Left forelimb (tissue), 1 donor: ENCODE results near the gene BTLA.
"Not testable (repeated sequence)": the region's sequence is repeated elsewhere in the genome, so short reads cannot be mapped to it uniquely, and the experiment has no call there.

Experiments
- DNase-seq: peaks from one replicate; pipeline ENCODE4 v3.0.0-alpha.2; 2018; ENCODE audit warnings: low spot score

BTLA gene

DNA sequence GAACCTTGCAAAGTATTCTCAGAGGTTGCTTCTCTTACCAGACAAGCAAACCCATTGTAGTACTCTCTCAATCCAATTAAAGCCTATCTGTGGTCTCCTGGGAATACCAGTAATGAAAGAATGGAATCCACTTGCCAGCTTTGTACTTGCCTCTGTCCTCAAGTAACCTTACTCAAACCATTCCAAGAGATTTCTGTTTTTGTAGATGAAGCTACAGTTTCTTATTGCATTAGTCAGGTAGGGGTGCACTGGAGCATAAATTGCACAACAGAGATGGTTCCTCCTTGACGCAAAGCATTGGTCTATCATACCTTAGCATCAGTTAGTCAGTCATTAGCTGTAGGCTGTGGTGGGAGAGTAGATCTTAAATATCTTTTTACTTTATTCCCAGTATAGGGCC, 52.9 kb downstream of the BTLA start:
- DNase-seq = no peak

DNA sequence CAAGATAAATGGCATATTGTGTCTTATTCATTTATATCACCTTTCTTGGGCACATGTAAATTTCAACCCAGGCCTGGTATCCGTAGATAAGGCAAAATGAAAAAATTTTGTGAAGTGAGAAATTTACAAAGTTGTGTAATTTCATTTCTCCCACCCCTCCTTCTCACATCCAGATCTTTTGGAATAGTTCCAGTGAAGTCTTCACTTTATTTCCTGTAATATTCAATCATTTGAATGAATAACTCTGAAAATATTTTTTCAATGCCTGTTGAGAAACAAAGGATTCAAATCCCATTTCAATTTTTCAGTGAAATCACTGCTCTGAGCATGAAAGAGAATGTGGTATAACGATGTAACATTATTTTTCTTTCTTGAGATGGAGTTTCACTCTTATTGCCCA, 53.4 kb downstream of the BTLA start:
- no peak for DNase-seq

DNA sequence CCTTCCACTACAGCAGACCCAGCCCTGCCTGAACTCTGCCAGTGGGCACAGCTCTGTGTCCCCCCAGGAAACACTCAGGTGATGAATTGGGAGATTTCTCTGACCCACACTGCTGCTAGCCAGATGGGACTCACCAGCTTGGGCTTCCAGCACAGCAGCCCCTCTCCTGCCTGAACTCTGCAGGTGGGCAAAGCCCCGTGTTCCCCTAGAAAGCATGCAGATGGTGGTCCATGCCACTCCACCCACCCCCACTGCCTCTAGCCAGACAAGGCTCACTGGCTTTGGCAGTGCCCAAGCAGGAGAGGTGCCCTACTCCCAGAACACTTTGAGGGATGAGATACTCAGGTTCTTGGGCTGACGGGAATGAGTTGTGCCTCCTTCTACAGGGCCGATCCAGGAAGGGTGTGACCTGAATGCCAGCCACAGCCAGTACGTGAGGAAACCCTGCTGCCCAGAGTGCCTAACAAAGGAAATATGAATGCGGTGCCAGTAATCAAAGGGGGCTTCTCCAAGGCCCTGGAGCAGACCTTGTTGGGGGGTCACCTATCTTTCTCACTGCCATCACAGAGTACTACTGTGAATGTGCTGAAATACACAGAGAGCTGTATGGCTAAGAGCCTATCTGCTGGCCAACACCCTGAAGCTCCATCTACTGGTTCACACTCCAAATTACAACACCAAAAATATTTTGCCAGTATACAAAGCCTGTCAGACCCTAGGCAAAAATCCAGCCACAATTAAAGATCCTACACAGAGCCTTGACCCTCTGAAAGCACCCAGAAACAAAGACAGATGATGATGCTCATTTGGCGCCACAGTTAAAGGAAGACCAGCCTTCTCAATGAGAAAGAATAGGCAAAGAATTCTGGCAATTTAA, 61.9 kb downstream of the BTLA start:
- DNase-seq = no peak

DNA sequence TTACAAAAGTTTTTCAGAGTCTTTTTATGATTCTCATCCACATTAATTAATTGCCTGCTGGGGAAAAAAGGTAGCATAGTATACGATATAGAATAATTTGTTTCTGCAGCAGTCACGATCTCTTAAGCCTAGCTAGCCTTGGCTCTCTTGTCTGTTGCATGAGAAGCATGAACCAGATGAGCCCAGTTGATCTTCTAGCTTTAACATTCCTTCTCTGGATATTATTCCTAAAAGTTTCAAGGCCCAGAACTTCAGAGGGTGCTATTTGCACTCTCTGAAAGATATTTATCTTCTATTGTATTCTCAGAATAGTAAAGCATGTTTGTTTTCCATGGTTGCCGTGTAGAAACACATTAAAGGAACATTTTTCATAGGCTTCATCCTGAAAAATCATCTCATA, 69.3 kb downstream of the BTLA start:
- DNase-seq = no peak

DNA sequence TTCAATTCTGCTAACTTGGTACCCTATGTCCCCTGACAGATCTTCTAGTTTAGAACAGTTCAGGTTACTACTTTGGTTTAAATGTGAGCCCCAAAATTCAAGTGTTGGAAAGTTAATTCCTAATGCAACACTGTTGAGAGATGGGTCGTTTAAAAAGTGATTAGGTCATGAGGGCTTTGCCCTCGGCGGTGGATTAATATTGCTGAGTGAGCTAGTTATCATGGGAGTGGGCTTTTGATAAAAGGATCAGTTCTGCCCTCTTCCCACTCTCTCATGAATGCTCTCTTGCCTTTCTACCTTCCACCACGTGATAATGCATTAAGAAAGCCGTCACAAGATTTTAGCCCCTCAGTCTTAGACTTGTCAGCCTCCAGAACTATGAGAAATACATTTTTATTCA, 72.1 kb downstream of the BTLA start:
- no peak for DNase-seq

DNA sequence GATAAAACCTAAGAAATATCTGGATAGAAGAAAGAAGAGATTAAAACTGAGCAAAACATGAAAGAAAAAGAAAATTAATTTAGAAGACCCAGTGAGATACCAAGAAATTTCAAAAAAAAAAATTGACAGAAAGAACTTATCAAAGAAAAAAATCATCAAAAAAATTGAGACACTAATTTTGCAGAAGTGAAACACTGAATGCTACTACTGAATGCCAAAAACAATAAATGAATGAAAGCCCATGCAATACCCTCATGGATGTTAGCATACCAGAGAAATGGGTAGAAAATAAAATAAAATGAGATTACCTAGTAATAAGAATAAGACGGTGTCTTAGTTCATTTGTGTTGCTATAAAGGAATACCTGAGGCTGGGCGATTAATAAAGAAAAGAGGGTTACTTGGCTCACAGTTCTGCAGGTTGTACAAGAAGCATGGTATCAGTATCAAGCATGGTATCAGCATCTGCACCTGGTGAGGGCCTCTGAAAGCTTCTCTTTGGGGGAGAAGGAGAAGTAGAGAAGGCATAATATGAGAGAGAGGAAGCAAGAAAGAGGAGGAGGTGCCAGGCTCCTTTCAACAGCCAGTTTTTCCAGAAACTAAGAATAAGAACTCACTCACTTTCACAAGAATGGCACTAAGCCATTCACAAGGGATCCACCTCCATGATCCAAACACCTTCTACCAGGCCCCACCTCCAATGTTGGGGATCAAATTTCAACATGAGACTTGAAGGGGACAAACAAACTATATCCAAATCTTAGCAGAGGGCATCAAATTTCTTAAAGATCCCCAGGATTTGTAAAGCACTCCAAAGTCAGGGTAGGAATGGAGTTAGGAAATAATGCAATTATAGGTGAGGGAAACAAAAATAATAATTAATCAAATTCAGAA, 73.2 kb downstream of the BTLA start:
- DNase-seq = no peak

DNA sequence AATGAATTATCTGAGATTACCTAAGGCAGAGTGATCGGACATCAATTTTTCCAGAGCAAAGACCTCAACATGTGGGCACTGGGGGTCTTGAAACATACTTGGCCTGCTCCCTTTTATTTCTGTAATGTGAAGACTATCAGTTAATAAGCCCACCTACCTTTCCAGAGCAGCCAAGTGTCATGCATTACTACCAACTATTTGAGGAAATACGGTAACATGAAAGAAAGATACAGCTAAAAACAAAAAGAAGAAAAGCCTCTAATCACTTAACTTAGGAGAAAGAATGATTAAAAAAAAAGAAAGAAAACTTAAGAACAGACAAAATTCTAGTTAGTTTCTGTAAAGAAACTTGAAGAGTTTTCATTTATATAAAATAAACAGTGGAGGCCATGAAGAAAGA, 73.9 kb downstream of the BTLA start:
- DNase-seq = no peak

DNA sequence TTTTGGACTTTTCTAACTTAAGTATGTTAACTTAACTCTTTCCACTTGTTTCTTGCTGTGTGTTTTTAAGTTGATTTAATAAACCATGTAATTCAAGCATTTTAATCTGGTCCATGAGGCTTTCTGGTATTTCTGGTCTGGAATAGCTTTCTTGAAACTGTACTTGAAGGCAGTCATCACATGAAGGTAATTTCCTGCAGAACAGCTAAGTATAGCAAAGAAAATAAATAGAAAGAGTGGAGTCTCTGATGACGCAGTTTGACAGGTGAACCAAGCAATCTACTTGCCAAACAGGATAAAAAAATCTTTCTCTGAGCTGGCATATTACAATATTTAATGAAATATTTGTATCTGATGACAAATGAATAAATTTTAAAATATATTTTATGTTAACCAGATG, 74.9 kb downstream of the BTLA start:
- DNase-seq = no peak

DNA sequence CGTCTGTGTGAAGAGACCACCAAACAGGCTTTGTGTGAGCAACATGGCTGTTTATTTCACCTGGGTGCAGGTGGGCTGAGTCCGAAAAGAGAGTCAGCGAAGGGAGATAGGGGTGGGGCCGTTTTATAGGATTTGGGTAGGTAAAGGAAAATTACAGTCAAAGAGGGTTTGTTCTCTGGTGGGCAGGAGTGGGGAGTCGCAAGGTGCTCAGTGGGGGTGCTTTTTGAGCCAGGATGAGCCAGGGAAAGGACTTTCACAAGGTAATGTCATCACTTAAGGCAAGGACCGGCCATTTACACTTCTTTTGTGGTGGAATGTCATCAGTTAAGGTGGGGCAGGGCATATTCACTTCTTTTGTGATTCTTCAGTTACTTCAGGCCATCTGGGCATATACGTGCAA, 76.4 kb downstream of the BTLA start:
- DNase-seq = not testable (repeated sequence)

DNA sequence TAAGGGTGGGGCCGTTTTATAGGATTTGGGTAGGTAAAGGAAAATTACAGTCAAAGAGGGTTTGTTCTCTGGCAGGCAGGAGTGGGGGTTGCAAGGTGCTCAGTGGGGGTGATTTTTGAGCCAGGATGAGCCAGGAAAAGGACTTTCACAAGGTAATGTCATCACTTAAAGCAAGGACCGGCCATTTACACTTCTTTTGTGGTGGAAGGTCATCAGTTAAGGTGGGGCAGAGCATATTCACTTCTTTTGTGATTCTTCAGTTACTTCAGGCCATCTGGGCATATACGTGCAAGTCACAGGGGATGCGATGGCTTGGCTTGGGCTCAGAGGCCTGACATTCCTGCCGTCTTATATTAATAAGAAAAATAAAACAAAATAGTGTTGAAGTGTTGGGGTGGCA, 80.7 kb downstream of the BTLA start:
- not testable (repeated sequence) for DNase-seq

DNA sequence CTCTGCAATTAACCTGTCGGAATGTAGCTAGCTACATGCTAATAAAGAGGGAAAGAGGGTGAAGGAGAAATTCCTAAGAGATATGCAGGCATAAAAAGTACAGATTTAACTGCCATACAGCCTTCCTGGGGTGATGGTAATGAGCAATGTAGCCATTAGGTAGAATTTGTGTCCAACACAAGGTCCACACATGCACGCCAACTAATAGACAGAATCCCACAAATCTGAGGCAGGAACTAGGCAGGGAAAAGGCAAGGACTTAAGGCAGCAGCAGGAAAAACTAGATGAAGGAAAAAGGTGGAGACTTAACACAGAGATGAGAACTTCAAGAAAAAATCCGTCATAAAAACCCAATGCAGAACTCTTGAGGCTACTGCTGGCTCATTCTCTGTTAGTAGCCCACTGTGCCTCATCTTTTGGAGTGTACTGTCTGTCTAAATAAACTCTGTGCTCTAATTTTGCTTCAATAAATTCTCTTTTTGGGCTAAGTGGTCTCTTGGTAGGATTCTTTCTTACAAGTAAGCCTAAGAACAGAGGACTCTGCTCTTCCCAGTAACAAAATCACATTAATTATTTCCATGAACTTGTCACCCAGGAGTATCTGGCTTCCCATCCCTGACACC, 81.5 kb downstream of the BTLA start:
- no peak for DNase-seq

DNA sequence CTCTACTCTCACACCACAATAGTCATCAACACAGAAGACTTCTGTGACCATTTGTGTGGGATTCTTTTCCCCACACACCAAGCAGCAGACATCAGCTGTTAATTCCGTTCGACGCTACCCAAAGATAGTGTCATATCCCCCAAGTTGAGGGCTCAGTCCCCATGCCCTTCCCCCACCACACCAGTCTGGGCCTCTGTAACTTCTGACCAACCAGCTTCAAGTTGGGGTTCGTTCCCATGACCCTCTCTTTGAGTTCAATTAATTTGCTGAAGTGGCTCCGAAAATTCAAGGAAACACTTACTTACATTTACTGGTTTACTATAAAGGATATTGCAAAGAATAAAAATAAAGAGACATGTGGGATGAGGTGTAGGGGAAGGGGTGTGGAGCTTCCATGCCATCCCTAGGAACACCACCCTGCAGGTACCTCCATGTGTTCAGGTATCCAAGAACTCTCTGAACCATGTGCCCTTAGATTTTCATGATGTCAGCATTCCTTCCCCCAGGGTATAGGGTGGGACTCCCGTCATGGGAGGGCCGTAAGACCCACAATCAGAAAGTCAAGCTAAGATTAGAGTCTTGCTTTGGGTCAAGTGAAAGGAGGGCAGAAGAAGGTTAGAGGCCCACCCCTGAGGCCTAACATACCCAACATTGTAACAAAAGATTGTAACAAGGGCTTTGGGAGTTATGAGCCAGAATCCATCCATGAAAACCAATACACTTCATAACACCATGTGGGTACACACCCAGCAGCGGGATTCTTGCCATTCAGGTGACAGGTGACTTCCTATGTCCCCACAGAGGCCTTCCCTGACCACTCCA, 82.7 kb downstream of the BTLA start:
- DNase-seq = no peak

DNA sequence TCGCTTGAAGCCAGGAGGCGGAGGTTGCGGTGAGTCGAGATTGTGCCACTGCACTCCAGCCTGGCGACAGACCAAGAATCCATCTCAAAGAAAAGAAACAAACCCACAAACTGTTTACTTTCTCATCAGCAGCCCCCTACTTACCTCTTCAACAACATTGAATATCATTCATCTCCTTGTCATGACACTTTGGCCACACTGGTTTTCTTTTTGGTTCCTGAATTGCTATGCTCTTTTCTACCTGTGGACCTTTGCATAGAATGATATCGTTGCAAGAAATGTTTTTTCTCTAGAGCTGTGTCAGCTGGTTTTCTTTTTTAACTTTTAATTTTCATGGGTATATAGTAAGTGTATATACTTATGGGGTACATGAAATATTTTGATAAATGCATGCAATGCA, 83.9 kb downstream of the BTLA start:
- no peak for DNase-seq
